ENCODE results near the gene CLNK.

CLNK gene

DNA sequence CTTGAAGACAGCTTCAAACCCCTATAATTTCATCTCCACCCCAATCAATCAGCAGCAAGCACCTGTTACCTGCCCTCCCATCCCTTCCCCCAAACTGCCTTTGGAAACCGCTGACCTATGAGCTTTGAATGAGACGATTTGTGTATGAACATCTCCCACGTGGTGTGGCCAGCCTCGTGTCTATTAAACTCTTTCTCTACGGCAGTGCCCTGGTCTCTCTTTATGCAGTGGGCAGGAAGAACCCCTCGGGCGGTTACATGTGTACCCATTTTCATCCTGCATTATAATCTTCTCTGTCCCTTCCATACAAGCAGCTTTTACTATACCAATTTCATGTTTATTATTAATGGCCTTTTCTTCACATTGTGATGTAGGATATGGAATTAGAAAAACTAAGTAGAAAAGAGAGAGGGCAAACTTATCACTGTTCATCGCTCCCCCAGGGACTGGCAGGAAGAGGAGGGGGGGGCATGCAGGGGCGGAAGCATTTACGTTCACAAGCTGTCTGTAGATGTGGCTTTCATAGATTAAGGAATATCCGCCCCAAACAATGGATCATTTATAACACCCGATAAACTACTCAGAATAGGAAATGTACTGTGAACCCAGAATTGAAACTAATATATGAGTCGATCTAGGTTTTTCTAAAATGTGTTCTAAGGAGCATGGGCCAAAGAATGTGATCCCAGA lies 131.8 kb downstream of the CLNK start:
- H3K4me3 ChIP-seq (ENCODE audit: low read depth, low read length): no peak overlapping the region
- no peaks in the 10 kb centered on the region; the same call in none of the 2 replicates for H3K27me3 ChIP-seq (ENCODE audit: control insufficient read depth, insufficient read depth, low read length)
- no peaks in the 10 kb centered on the region for H3K9me3 ChIP-seq (ENCODE audit: control insufficient read depth, insufficient read depth, low read depth, low read length)
- no peaks in the 10 kb centered on the region for H3K36me3 ChIP-seq (ENCODE audit: control insufficient read depth, insufficient read depth, low read length)
- no peak overlapping the region for H3K9ac ChIP-seq (ENCODE audit: low read length)
- H3K4me1 ChIP-seq (ENCODE audit: control insufficient read depth, insufficient read depth, low read length): 0 out of 2 replicates have a peak, but pooled peaks cover 6% of the 10 kb centered on the region
- no peak overlapping the region for H3K27ac ChIP-seq (ENCODE audit: low read depth, low read length)

DNA sequence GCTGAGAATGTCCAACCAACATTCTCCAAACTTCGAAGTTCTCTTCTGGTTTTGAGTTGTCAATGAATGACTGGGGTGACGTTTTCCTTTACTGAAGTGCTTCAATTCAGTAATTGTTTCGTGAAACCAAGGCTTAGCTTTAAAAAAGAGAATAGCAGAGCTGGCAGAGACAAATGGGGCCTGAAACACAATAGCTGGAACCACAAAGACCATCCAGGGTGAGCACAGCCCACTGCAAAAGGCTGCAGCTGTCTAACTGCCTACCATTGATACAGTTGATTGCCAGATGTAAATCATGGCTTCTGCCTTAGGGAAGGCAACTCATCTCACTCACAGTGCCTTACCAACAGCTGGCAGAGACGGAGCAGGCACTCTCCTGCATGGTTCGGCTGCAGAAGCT lies 148.7 kb downstream of the CLNK start:
- H3K27ac ChIP-seq (ENCODE audit: low read depth, low read length): no peak overlapping the region
- no peak overlapping the region for H3K4me3 ChIP-seq (ENCODE audit: low read depth, low read length)
- H3K9me3 ChIP-seq (ENCODE audit: control insufficient read depth, insufficient read depth, low read depth, low read length): no peaks in the 10 kb centered on the region
- H3K4me1 ChIP-seq (ENCODE audit: control insufficient read depth, insufficient read depth, low read length): peaks cover 10% of the 10 kb centered on the region
- H3K36me3 ChIP-seq (ENCODE audit: control insufficient read depth, insufficient read depth, low read length): no peaks in the 10 kb centered on the region
- no peak overlapping the region for H3K9ac ChIP-seq (ENCODE audit: low read length)
- H3K27me3 ChIP-seq (ENCODE audit: control insufficient read depth, insufficient read depth, low read length): no peaks in the 10 kb centered on the region; the same call in 1 of the 2 replicates

DNA sequence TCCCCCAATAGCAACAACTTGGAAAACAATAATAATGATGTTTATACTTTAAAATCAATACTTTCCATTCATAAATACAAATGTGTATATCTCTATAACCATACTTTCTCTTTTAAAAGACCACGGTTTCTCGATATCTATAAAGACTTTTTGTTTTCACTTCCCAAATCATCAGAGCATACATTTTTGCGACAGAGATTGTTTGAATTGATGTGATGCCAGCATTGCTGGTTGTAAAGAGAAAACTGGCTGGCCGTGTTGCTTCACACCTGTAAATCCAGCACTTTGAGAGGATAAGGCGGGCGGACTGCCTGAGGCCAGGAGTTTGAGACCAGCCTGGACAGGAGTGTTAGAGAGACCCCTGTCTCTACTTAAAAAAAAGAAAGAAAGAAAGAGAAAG lies 149.7 kb downstream of the CLNK start:
- no peak overlapping the region for H3K9ac ChIP-seq (ENCODE audit: low read length)
- no peaks in the 10 kb centered on the region for H3K9me3 ChIP-seq (ENCODE audit: control insufficient read depth, insufficient read depth, low read depth, low read length)
- no peak overlapping the region for H3K4me3 ChIP-seq (ENCODE audit: low read depth, low read length)
- H3K36me3 ChIP-seq (ENCODE audit: control insufficient read depth, insufficient read depth, low read length): no peaks in the 10 kb centered on the region
- no peaks in the 10 kb centered on the region; the same call in 1 of the 2 replicates for H3K27me3 ChIP-seq (ENCODE audit: control insufficient read depth, insufficient read depth, low read length)
- no peak overlapping the region for H3K27ac ChIP-seq (ENCODE audit: low read depth, low read length)
- H3K4me1 ChIP-seq (ENCODE audit: control insufficient read depth, insufficient read depth, low read length): peaks cover 14% of the 10 kb centered on the region

DNA sequence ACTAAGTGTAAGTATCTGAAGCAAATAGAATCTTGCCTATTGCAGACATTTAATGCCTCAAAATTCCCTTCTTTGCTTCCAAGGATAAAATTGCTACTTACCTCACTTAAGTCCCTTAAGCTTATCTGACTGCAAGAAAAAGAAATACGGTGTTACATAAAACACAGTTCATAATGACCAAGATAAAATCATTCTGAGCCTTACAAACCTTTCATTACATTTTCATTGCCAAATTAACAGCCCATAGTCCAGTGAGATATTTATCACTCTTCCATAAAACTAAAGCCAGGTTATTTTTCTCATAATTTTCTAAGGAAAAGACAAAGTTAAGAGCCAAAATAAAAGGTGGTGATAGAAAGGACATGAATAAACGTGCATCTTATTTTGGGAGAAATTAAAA lies 152.4 kb downstream of the CLNK start:
- Histone ChIP-seq H3K9me3 (ENCODE audit: control insufficient read depth, insufficient read depth, low read depth, low read length) (no peaks in the 10 kb centered on the region), H3K27me3 (ENCODE audit: control insufficient read depth, insufficient read depth, low read length) (no peaks in the 10 kb centered on the region), H3K27ac (ENCODE audit: low read depth, low read length) (no peak overlapping the region), H3K4me1 (ENCODE audit: control insufficient read depth, insufficient read depth, low read length) (peaks cover 14% of the 10 kb centered on the region), H3K9ac (ENCODE audit: low read length) (no peak overlapping the region), H3K4me3 (ENCODE audit: low read depth, low read length) (no peak overlapping the region), H3K36me3 (ENCODE audit: control insufficient read depth, insufficient read depth, low read length) (no peaks in the 10 kb centered on the region)

DNA sequence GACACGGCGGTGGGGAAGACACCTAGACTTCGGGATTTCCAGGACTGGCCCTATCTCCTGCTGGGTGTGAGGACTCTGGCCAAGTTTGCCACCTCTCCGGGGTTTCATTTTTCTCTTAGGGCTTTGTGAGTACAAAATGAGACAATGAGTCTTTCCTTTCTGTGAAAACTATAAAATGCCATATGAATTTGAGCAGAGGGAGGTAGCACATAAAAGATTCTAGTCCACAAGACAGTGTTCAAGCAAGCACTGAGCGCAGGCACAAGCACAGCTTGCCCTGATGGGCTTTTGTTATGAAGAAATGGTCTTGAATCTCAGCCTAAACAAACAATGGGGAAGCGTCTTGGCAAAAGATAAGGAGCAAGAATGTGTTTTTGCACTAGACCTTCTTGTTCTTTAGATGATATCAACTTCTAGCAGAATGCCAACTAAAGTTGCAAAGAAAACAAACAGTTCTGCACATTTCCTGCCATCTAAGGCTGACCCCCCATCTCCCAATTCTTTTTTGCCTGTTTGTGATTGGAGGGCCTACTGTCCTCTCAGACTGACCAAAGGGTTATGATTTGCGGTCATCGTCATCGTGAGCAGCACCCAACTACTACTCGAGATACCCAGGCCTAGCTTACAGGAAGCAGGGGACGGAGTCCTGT lies 154.3 kb downstream of the CLNK start:
- Histone ChIP-seq H3K9me3 (ENCODE audit: control insufficient read depth, insufficient read depth, low read depth, low read length) (no peaks in the 10 kb centered on the region), H3K4me3 (ENCODE audit: low read depth, low read length) (no peak overlapping the region), H3K9ac (ENCODE audit: low read length) (no peak overlapping the region)

DNA sequence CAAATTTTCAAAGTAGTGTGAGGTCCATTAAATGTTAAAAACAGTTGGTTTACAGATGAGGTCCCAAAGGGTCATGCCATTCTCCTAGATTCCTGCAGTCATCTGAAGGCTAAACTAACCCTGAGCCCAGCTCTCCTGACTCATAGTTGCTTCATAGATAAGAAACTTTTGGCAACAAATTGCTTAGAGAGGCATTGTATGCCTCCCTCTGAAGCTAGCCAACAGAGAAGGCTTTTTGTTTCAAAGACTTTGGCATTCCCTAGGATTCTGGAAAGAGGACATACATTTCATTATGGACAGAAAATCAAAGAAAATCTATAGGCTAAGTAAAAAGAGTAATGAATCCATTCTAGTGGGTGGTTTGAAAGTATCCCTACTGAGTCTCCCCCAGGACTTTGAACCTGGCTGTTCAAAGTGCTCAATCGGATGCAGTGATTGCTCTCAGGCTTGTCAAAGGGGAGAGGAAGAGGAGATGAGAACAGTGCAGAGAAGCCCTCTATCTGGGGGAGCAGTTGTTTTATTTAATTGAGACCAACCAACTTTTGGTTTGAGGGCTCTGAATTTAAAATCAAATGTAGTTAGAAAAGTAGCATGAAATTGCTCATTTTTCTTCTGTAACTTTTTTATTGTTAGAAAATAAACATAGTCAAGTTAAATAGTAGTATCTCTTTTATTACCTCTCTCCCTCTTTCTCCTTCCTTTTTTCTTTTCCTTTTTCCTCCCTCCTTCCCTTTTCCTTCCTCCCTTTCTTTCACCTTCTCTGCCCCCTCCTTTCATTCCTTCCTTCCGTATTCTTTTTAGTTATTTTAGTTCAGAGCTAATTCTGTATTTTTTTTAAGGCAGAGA lies 155.1 kb downstream of the CLNK start:
- Histone ChIP-seq H3K9ac (ENCODE audit: low read length) (no peak overlapping the region), H3K4me3 (ENCODE audit: low read depth, low read length) (no peak overlapping the region), H3K27ac (ENCODE audit: low read depth, low read length) (no peak overlapping the region; the same call in 1 of the 2 replicates), H3K9me3 (ENCODE audit: control insufficient read depth, insufficient read depth, low read depth, low read length) (no peaks in the 10 kb centered on the region), H3K27me3 (ENCODE audit: control insufficient read depth, insufficient read depth, low read length) (no peaks in the 10 kb centered on the region), H3K36me3 (ENCODE audit: control insufficient read depth, insufficient read depth, low read length) (no peaks in the 10 kb centered on the region), H3K4me1 (ENCODE audit: control insufficient read depth, insufficient read depth, low read length) (peaks cover 14% of the 10 kb centered on the region)

More for the DNA sequence above, 154.3 kb downstream of the CLNK start:
- Histone ChIP-seq H3K4me1 (ENCODE audit: control insufficient read depth, insufficient read depth, low read length) (peaks cover 14% of the 10 kb centered on the region), H3K27me3 (ENCODE audit: control insufficient read depth, insufficient read depth, low read length) (no peaks in the 10 kb centered on the region), H3K27ac (ENCODE audit: low read depth, low read length) (no peak overlapping the region), H3K36me3 (ENCODE audit: control insufficient read depth, insufficient read depth, low read length) (no peaks in the 10 kb centered on the region)

DNA sequence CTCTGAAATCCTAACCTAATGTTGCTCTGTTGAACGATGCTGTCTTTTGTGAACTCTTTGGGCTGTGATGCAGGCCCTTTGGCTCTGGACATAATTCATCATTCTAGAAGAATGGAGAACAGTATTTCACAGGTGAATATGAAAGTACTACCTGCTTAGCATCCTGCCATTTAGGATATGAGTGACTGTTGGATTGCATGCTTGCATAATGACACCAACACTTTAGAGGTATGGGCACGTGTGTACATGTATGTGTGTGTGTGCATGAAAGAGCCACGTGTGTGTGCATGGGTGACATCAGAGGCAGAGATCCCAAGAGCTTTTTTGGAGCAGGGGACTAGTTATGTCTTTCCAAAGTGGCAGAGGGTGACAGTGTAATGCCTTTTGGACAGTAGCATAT lies 157.1 kb downstream of the CLNK start:
- no peak overlapping the region for H3K9ac ChIP-seq (ENCODE audit: low read length)
- H3K9me3 ChIP-seq (ENCODE audit: control insufficient read depth, insufficient read depth, low read depth, low read length): no peaks in the 10 kb centered on the region
- H3K4me3 ChIP-seq (ENCODE audit: low read depth, low read length): no peak overlapping the region
- no peaks in the 10 kb centered on the region for H3K27me3 ChIP-seq (ENCODE audit: control insufficient read depth, insufficient read depth, low read length)
- no peak overlapping the region for H3K27ac ChIP-seq (ENCODE audit: low read depth, low read length)
- H3K4me1 ChIP-seq (ENCODE audit: control insufficient read depth, insufficient read depth, low read length): peaks cover 4% of the 10 kb centered on the region; the same call in 1 of the 2 replicates
- no peaks in the 10 kb centered on the region for H3K36me3 ChIP-seq (ENCODE audit: control insufficient read depth, insufficient read depth, low read length)

DNA sequence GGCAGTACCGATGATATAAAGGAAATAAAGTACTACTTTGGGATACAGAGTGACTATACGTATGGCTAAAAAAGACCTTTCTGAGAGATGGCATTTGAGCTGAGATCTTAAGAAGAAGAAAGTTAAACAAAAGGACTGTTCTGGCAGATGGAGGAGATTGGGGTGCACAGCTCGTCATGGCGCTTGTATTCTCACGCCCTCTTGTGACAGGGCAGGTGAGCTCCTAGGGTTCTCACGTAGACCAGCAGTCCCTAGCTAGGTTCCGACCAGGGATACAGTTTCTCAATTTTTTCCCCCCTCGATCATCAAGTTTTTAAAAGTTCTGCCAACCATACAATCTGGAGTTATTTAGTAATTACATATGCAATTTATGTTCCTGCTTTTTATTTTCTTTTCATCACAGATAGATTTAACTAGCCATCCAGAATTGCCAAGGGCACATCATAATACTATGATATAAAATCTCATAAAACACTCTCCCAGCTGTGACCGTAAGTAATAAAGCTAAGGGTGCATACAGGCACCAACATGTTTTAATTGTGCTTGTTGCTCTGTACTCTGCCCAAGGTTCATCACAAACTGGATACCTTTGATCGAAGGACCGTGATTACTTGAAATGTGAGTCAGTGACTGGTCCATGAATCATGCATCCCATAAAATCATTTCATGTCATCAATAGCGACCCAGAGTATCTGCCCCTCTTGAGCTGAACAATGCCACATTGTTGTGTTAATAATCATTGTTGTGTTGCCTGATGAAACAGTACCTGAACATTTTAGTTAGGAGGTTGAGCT lies 157.9 kb downstream of the CLNK start:
- no peak overlapping the region for H3K4me3 ChIP-seq (ENCODE audit: low read depth, low read length)
- H3K27me3 ChIP-seq (ENCODE audit: control insufficient read depth, insufficient read depth, low read length): no peaks in the 10 kb centered on the region
- peaks cover 4% of the 10 kb centered on the region; the same call in 1 of the 2 replicates for H3K4me1 ChIP-seq (ENCODE audit: control insufficient read depth, insufficient read depth, low read length)

DNA sequence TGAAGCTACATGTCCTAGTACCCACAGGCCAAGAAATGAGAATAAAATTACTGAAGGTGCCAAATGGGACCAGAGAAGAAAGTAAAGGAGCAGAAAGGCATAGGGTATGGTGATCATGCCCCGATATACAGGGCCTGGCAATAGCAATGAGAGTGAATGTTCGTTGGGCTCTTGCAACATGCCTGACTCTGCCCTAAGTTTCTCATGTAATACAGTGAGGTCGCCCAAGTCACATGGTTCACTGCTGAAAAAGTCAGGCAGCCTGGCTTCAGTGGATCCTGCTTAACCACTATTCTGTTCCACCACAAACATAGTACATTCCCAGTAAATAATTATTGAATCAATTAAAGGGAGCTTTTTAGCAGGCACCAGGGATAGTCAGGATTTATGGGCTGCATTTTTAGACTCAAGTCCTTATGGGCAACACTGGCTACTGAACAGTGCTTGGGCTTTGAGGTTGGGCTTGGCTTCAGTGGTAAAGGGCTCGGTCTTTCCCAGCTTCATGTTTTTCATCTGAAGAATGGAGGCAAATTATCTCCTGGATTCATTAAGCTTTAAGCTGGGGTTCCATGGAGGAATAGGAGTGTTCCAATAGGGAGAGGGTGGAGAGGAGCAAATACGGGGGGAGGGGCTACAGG lies 160.3 kb downstream of the CLNK start:
- Histone ChIP-seq H3K9me3 (ENCODE audit: control insufficient read depth, insufficient read depth, low read depth, low read length) (no peaks in the 10 kb centered on the region), H3K9ac (ENCODE audit: low read length) (no peak overlapping the region), H3K27me3 (ENCODE audit: control insufficient read depth, insufficient read depth, low read length) (no peaks in the 10 kb centered on the region), H3K36me3 (ENCODE audit: control insufficient read depth, insufficient read depth, low read length) (no peaks in the 10 kb centered on the region), H3K4me1 (ENCODE audit: control insufficient read depth, insufficient read depth, low read length) (no peaks in the 10 kb centered on the region; the same call in 1 of the 2 replicates), H3K27ac (ENCODE audit: low read depth, low read length) (no peak overlapping the region), H3K4me3 (ENCODE audit: low read depth, low read length) (no peak overlapping the region)

More for the DNA sequence above, 157.9 kb downstream of the CLNK start:
- H3K27ac ChIP-seq (ENCODE audit: low read depth, low read length): no peak overlapping the region
- no peak overlapping the region for H3K9ac ChIP-seq (ENCODE audit: low read length)
- no peaks in the 10 kb centered on the region for H3K36me3 ChIP-seq (ENCODE audit: control insufficient read depth, insufficient read depth, low read length)
- H3K9me3 ChIP-seq (ENCODE audit: control insufficient read depth, insufficient read depth, low read depth, low read length): no peaks in the 10 kb centered on the region

DNA sequence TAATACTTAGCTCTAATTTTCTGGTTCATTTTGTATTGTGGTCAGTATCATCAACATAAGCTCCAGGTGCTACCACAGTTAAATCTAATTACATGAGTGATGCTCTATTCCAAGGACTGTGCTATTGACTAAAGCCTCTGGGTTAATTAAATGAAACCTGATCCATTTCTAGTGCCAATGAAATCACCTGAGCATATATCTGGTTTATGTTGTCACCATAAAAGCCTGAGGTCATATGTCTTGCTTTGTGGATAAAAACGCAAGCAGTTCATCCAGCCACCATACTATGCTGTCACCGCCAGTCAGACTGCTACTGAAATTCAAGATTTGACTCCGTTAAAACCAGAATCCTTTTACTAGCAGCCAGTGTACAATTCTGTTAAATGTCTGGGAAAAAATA lies 163.1 kb downstream of the CLNK start:
- Histone ChIP-seq H3K36me3 (ENCODE audit: control insufficient read depth, insufficient read depth, low read length) (no peaks in the 10 kb centered on the region), H3K4me3 (ENCODE audit: low read depth, low read length) (no peak overlapping the region), H3K27me3 (ENCODE audit: control insufficient read depth, insufficient read depth, low read length) (no peaks in the 10 kb centered on the region), H3K27ac (ENCODE audit: low read depth, low read length) (no peak overlapping the region), H3K9me3 (ENCODE audit: control insufficient read depth, insufficient read depth, low read depth, low read length) (no peaks in the 10 kb centered on the region), H3K9ac (ENCODE audit: low read length) (no peak overlapping the region), H3K4me1 (ENCODE audit: control insufficient read depth, insufficient read depth, low read length) (no peaks in the 10 kb centered on the region)

All from HUES6 (cell line).